Activated naive CD8-positive, alpha-beta T cell treated with anti-CD3 and anti-CD28 coated beads, Interleukin-2, amount 10 ng/mL, durations not matched to agents 7 days and 5 days (primary cell): ENCODE data around the gene RBM7. TPM values are rescaled to one million over a fixed set of nuclear protein-coding genes. Genes with fewer than 3 reads are reported as not detected.

ENCODE experiments used
- ATAC-seq: fragments of 150-1000 bp; cut with Tn5 transposase; one replicate; pipeline ENCODE4 v1.10.0; 2021; ENCODE audit warnings: low read depth, moderate library complexity
- POLR2A ChIA-PET: fragments of 350-600 bp; sonication (Branson Sonifier 250); formaldehyde crosslinking; loops from one replicate; lab custom pipeline; 2021; ENCODE audit warnings: antibody characterized with exemption; lab: Charles Lee
- DNase-seq: peaks from one replicate; pipeline ENCODE4 v3.0.0; 2021
- H3K27ac Mint-ChIP-seq: one replicate; pipeline ENCODE4 v1.8.0; 2022; ENCODE audit warnings: mild to moderate bottlenecking, mixed read lengths
- H3K27me3 Mint-ChIP-seq: one replicate; pipeline ENCODE4 v1.8.0; 2022; ENCODE audit warnings: mild to moderate bottlenecking, moderate library complexity, mixed read lengths
- H3K36me3 Mint-ChIP-seq: one replicate; pipeline ENCODE4 v1.8.0; 2021; ENCODE audit warnings: mild to moderate bottlenecking, mixed read lengths
- H3K4me1 Mint-ChIP-seq: one replicate; pipeline ENCODE4 v1.8.0; 2021; ENCODE audit warnings: mixed read lengths
- H3K4me3 Mint-ChIP-seq: one replicate; pipeline ENCODE4 v1.8.0; 2022; ENCODE audit warnings: mild to moderate bottlenecking, moderate library complexity, mixed read lengths
- H3K9me3 Mint-ChIP-seq: one replicate; pipeline ENCODE4 v1.8.0; 2021; ENCODE audit warnings: mixed read lengths
- total RNA-seq, 2 experiments: library from RNA; stranded (reverse); gene quantifications; one replicate each; pipeline ENCODE4 v1.2.3, GENCODE V29; 2021

RBM7 gene
- total RNA-seq, 2 experiments from 2014 or later, result 40.2 to 43.3 TPM

GRCh38 chr11:114379394-114380069, 20.9 kb upstream of the RBM7 start:
- no peak overlapping the region for H3K27ac Mint-ChIP-seq
- no peak overlapping the region for H3K4me3 Mint-ChIP-seq
- POLR2A ChIA-PET, result no interaction called here
- H3K27me3 Mint-ChIP-seq, result peaks cover 7% of the 10 kb centered on the region
- ATAC-seq, result no peak
- no peak for DNase-seq
- no peaks in the 10 kb centered on the region for H3K9me3 Mint-ChIP-seq
- no peaks in the 10 kb centered on the region for H3K36me3 Mint-ChIP-seq
- no peaks in the 10 kb centered on the region for H3K4me1 Mint-ChIP-seq

GRCh38 chr11:114382509-114382908, 18.0 kb upstream of the RBM7 start:
- DNase-seq (no peak), ATAC-seq (no peak)
- Mint-ChIP-seq H3K9me3 (no peaks in the 10 kb centered on the region), H3K4me1 (no peaks in the 10 kb centered on the region), H3K27ac (no peak overlapping the region), H3K36me3 (no peaks in the 10 kb centered on the region), H3K27me3 (peaks cover 10% of the 10 kb centered on the region), H3K4me3 (no peak overlapping the region)
- POLR2A ChIA-PET, result no interaction called here

- no peak for DNase-seq
- POLR2A ChIA-PET, result no interaction called here
- no peak for ATAC-seq
- no peaks in the 10 kb centered on the region for H3K36me3 Mint-ChIP-seq
- H3K4me1 Mint-ChIP-seq, result no peaks in the 10 kb centered on the region
- peaks cover 5% of the 10 kb centered on the region for H3K27me3 Mint-ChIP-seq
- no peaks in the 10 kb centered on the region for H3K9me3 Mint-ChIP-seq
- H3K27ac Mint-ChIP-seq, result no peak overlapping the region
- H3K4me3 Mint-ChIP-seq, result no peak overlapping the region
These were observed 16.0 kb upstream of the RBM7 start for GRCh38 chr11:114384487-114384886.

GRCh38 chr11:114386131-114386530, 14.3 kb upstream of the RBM7 start:
- Mint-ChIP-seq H3K4me1 (no peaks in the 10 kb centered on the region), H3K36me3 (no peaks in the 10 kb centered on the region), H3K27me3 (peaks cover 5% of the 10 kb centered on the region), H3K27ac (no peak overlapping the region), H3K9me3 (no peaks in the 10 kb centered on the region), H3K4me3 (no peak overlapping the region)
- DNase-seq (no peak), ATAC-seq (no peak)
- POLR2A ChIA-PET, result no interaction called here

- ATAC-seq (no peak), DNase-seq (no peak)
- H3K9me3 Mint-ChIP-seq, result no peaks in the 10 kb centered on the region
- H3K27me3 Mint-ChIP-seq, result peaks cover 5% of the 10 kb centered on the region
- no peak overlapping the region for H3K27ac Mint-ChIP-seq
- no peaks in the 10 kb centered on the region for H3K36me3 Mint-ChIP-seq
- no peaks in the 10 kb centered on the region for H3K4me1 Mint-ChIP-seq
- no peak overlapping the region for H3K4me3 Mint-ChIP-seq
- POLR2A ChIA-PET, result no interaction called here
These were observed 13.9 kb upstream of the RBM7 start for GRCh38 chr11:114386545-114386944.

- POLR2A ChIA-PET, result no interaction called here
These were observed 7.5 kb upstream of the RBM7 start for GRCh38 chr11:114392735-114393667.

GRCh38 chr11:114395736-114396135, 4.7 kb upstream of the RBM7 start:
- H3K27ac Mint-ChIP-seq, result no peak overlapping the region
- peaks cover 2% of the 10 kb centered on the region for H3K36me3 Mint-ChIP-seq
- no peak overlapping the region for H3K4me3 Mint-ChIP-seq
- peaks cover 15% of the 10 kb centered on the region for H3K4me1 Mint-ChIP-seq
- POLR2A ChIA-PET, result no interaction called here
- no peaks in the 10 kb centered on the region for H3K9me3 Mint-ChIP-seq
- no peak for DNase-seq
- peaks cover 6% of the 10 kb centered on the region for H3K27me3 Mint-ChIP-seq
- no peak for ATAC-seq

More at GRCh38 chr11:114392735-114393667, 7.5 kb upstream of the RBM7 start:
- DNase-seq (no peak), ATAC-seq (no peak)
- peaks cover 3% of the 10 kb centered on the region for H3K4me1 Mint-ChIP-seq
- H3K27ac Mint-ChIP-seq, result no peak overlapping the region
- no peaks in the 10 kb centered on the region for H3K36me3 Mint-ChIP-seq
- peaks cover 6% of the 10 kb centered on the region for H3K27me3 Mint-ChIP-seq
- no peaks in the 10 kb centered on the region for H3K9me3 Mint-ChIP-seq
- H3K4me3 Mint-ChIP-seq, result no peak overlapping the region

- ATAC-seq (no peak), DNase-seq (no peak)
- no peak overlapping the region for H3K4me3 Mint-ChIP-seq
- H3K4me1 Mint-ChIP-seq, result peaks cover 16% of the 10 kb centered on the region
- POLR2A ChIA-PET, result no interaction called here
- peaks cover 6% of the 10 kb centered on the region for H3K27me3 Mint-ChIP-seq
- H3K27ac Mint-ChIP-seq, result no peak overlapping the region
- no peaks in the 10 kb centered on the region for H3K9me3 Mint-ChIP-seq
- peaks cover 3% of the 10 kb centered on the region for H3K36me3 Mint-ChIP-seq
These were observed 3.5 kb upstream of the RBM7 start for GRCh38 chr11:114396916-114397315.

- DNase-seq (no peak), ATAC-seq (no peak)
- Mint-ChIP-seq H3K36me3 (peaks cover 6% of the 10 kb centered on the region), H3K27ac (no peak overlapping the region), H3K27me3 (peaks cover 6% of the 10 kb centered on the region), H3K4me3 (no peak overlapping the region), H3K4me1 (peaks cover 18% of the 10 kb centered on the region), H3K9me3 (no peaks in the 10 kb centered on the region)
- POLR2A ChIA-PET, result no interaction called here
These were observed 3.0 kb upstream of the RBM7 start for GRCh38 chr11:114397349-114397982.

GRCh38 chr11:114398303-114398920, 2.1 kb upstream of the RBM7 start:
- H3K9me3 Mint-ChIP-seq, result no peaks in the 10 kb centered on the region
- DNase-seq (no peak), ATAC-seq (no peak)
- peaks cover 22% of the 10 kb centered on the region for H3K4me1 Mint-ChIP-seq
- no peak overlapping the region for H3K27ac Mint-ChIP-seq
- peak overlapping the region; percentile 94 for H3K4me3 Mint-ChIP-seq
- H3K36me3 Mint-ChIP-seq, result peaks cover 11% of the 10 kb centered on the region
- H3K27me3 Mint-ChIP-seq, result peaks cover 6% of the 10 kb centered on the region
- POLR2A ChIA-PET, result no interaction called here

GRCh38 chr11:114399490-114400215, 813 bp upstream of the RBM7 start:
- Mint-ChIP-seq H3K36me3 (peaks cover 15% of the 10 kb centered on the region), H3K4me1 (peaks cover 27% of the 10 kb centered on the region), H3K27me3 (no peaks in the 10 kb centered on the region), H3K9me3 (no peaks in the 10 kb centered on the region), H3K4me3 (peak overlapping the region; percentile 94), H3K27ac (peak overlapping the region; percentile 97)
- POLR2A ChIA-PET, result interaction anchor here (1.3 kb wide), 1 partner anchor 217 kb away, joined by 3 read pairs; no protein-coding TSS in a partner anchor
- DNase-seq (no peak), ATAC-seq (peak; percentile 7)

- peak overlapping the region; percentile 94 for H3K4me3 Mint-ChIP-seq
- POLR2A ChIA-PET, result interaction anchor here (0.7 to 1.0 kb wide), 2 partner anchors 38 to 41 kb away, joined by 3 to 9 read pairs; partner anchors contain the start of gene REXO2
- peaks cover 37% of the 10 kb centered on the region for H3K4me1 Mint-ChIP-seq
- peaks cover 23% of the 10 kb centered on the region for H3K36me3 Mint-ChIP-seq
- H3K27ac Mint-ChIP-seq, result peak overlapping the region; percentile 97
- no peak for ATAC-seq
- DNase-seq, result no peak
- no peaks in the 10 kb centered on the region for H3K27me3 Mint-ChIP-seq
- no peaks in the 10 kb centered on the region for H3K9me3 Mint-ChIP-seq
These were observed 403 bp downstream of the RBM7 start for GRCh38 chr11:114400915-114401223.
